ENCODE results near the gene SECISBP2L. TPM values are rescaled to one million over a fixed set of nuclear protein-coding genes. Genes with fewer than 3 reads are reported as not detected.

The SECISBP2L gene
- total and polyA plus RNA-seq, 9 of the 15 experiments (the other 6 are each of a cell fraction or from before 2014, with no cell fraction given): 0.55 to 14.1 (median 10.4) TPM

GRCh38 chr15:48986240-48986639, 60.0 kb downstream of the SECISBP2L start:
- Histone ChIP-seq H4K20me1 (replicated peaks; ENCODE audit: control insufficient read depth, insufficient read depth, low read length) (no peaks in the 10 kb centered on the region), H2AFZ (ENCODE audit: low read depth, low read length) (no peak overlapping the region), H3K27me3 (ENCODE audit: control insufficient read depth in 2 of 2, insufficient read depth in 2 of 2, low read length in 2 of 2) (no peaks in the 10 kb centered on the region), H3K79me2 (ENCODE audit: control insufficient read depth, insufficient read depth, low read length) (no peaks in the 10 kb centered on the region), H3K4me1 (replicated peaks in 1 of 2; ENCODE audit: control insufficient read depth in 2 of 2, insufficient read depth in 2 of 2, low read length in 2 of 2) (no peaks in the 10 kb centered on the region; a peak in 1 of 5 replicates), H3K9me3 (replicated peaks; ENCODE audit: control insufficient read depth, insufficient read depth, low read depth, low read length) (no peaks in the 10 kb centered on the region), H3K9ac (ENCODE audit: insufficient read depth in 1 of 2, low read depth in 2 of 2, low read length in 2 of 2) (no peak overlapping the region), H3K36me3 (ENCODE audit: control insufficient read depth, insufficient read depth, low read length) (peaks cover 8% of the 10 kb centered on the region; the same call in 1 of the 3 replicates), H3K4me3 (no peak overlapping the region), H3K27ac (ENCODE audit: extremely low read depth, low read depth, low read length) (no peak overlapping the region), H3K4me2 (ENCODE audit: insufficient read depth, low read length) (no peak overlapping the region), H3K9me1 (ENCODE audit: control insufficient read depth, insufficient read depth, low read length) (no peaks in the 10 kb centered on the region)
- intact Hi-C loops (cut with micrococcal nuclease): no loop called here
- no TSS peak for BruUV-seq (replicated peaks)
- 12% methylated on average over 5 of the region's 5 CpGs for WGBS (ENCODE audit: insufficient coverage, low coverage, missing lambda C conversion rate)
- FAIRE-seq (no peak), DNase-seq (ENCODE audit: extremely low read depth in 1 of 4, low spot score in 3 of 4) (no peak), ATAC-seq (no peak)
- no peak for TF ChIP-seq RHOXF2B (CRISPR knock-in tag; conservative IDR thresholded peaks at IDR 0.05)
- TF ChIP-seq ATF1 (CRISPR knock-in tag; IDR thresholded peaks at IDR 0.05): no peak
- TF ChIP-seq ATF1 (tag; IDR thresholded peaks at IDR 0.05): no peak
- TF ChIP-seq MBD2 (IDR thresholded peaks at IDR 0.05; ENCODE audit: borderline replicate concordance, low read depth): no peak
- no peak for TF ChIP-seq SMAD1 (IDR thresholded peaks at IDR 0.05; ENCODE audit: low read depth, low read length, partially characterized antibody)
- no peak for TF ChIP-seq CC2D1A (IDR thresholded peaks at IDR 0.05)
- no peak for TF ChIP-seq CLOCK (CRISPR knock-in tag; IDR thresholded peaks at IDR 0.05; ENCODE audit: borderline replicate concordance)
- TF ChIP-seq EGR1 (conservative IDR thresholded peaks at IDR 0.05): no peak
- no peak for TF ChIP-seq ZNF655 (CRISPR knock-in tag; IDR thresholded peaks at IDR 0.05)
- TF ChIP-seq ZNF699 (CRISPR knock-in tag; IDR thresholded peaks at IDR 0.05; ENCODE audit: insufficient replicate concordance): no peak
- no peak for TF ChIP-seq ZNF133 (CRISPR knock-in tag; IDR thresholded peaks at IDR 0.05)
- TF ChIP-seq TGIF2 (CRISPR knock-in tag; IDR thresholded peaks at IDR 0.05): no peak
- no peak for TF ChIP-seq ZNF263 (CRISPR knock-in tag; IDR thresholded peaks at IDR 0.05; ENCODE audit: borderline replicate concordance)
- TF ChIP-seq CBFA2T2 (conservative IDR thresholded peaks at IDR 0.05): no peak
- no peak for TF ChIP-seq E2F3 (CRISPR knock-in tag; IDR thresholded peaks at IDR 0.05)
- ChIA-PET POLR2A (interaction anchor here (2.1 kb wide), 1 partner anchor 10 kb away, joined by 9 read pairs; no protein-coding TSS in a partner anchor), CTCF (ENCODE audit: low intra/inter-chr PET ratio) (no interaction called here)
- in situ Hi-C loops (cut with MboI): no loop called here
